CD4-positive, alpha-beta T cell treated with Interleukin-6 at 100 ng/mL for 8 hours (primary cell): Measurements from ENCODE around the gene SAV1.
"Not testable (repeated sequence)": the region's sequence is repeated elsewhere in the genome, so short reads cannot be mapped to it uniquely, and the experiment has no call there.

Experiments
- DNase-seq: peaks from one replicate; pipeline ENCODE4 v3.0.0-alpha.2; 2020; ENCODE audit warnings: mixed read lengths, low spot score

SAV1 gene

GRCh38 chr14:50665300-50665699 is 2.8 kb downstream of the SAV1 start:
- DNase-seq, result not testable (repeated sequence)

- DNase-seq, result not testable (repeated sequence)
Observed at GRCh38 chr14:50664579-50664978, 3.5 kb downstream of the SAV1 start.

- no peak for DNase-seq
Observed at GRCh38 chr14:50659327-50659974, 8.7 kb downstream of the SAV1 start.

GRCh38 chr14:50658203-50658602 is 9.9 kb downstream of the SAV1 start:
- DNase-seq, result no peak

- DNase-seq, result no peak
Observed at GRCh38 chr14:50657753-50658152, 10.4 kb downstream of the SAV1 start.

GRCh38 chr14:50656776-50657175 is 11.3 kb downstream of the SAV1 start:
- no peak for DNase-seq

GRCh38 chr14:50649691-50650090 is 18.4 kb downstream of the SAV1 start:
- no peak for DNase-seq

DNA sequence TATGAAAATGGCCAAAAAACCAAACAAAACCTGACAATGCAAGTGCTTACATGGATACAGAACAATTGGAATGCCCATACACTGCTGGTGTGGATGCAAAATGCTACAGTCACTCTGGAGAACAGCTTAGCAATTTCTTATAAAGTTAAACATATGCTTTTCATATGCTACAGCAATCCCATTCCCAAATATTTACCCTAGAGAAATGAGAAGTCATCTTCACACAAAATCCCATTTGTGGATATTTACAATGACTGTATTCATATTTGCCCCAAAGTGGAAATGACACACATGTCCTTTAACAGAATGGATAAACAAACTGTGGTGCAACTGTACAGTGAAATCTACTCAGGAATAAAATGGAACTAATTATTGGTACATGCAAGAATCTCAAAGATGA is 20.4 kb downstream of the SAV1 start:
- no peak for DNase-seq

DNA sequence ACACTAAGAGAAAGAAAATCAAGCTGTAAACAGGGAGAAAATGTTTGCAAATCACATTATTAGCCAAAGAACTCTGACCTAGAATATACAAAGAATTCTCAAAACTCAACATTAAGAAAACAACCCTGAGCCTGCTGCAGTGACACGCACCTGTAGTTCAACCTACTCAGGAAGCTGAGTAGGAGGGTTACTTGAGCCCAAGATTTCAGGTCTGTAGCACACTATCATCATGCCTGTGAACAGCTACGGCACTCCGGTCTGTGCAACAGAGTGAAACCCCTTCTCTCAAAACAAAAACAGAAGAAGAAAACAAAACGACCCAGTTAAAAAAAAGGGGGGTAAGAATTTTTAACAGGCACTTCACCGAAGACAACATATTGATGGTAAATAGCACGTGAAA is 20.8 kb downstream of the SAV1 start:
- DNase-seq, result no peak

- DNase-seq, result no peak
Observed at GRCh38 chr14:50635141-50635540, 33.0 kb downstream of the SAV1 start.

DNA sequence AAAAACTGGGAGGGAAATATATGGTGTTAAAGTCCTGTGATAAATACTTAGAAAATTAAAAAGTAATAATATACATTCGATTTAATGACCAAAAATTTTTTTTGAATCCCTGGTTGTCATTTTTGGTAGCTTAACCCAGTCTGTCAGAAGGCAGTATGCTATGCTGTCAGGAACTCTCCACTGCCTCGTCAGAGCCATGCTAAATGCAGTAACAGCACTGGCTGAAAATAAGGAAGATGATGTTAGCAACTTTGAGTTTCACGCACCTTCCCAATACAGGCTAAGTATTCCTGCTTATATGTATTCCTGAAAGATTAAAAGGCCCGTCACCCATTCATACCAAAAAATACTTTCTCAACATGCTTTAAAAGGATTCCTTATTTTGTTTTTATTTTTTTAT is 34.2 kb downstream of the SAV1 start:
- no peak for DNase-seq

DNA sequence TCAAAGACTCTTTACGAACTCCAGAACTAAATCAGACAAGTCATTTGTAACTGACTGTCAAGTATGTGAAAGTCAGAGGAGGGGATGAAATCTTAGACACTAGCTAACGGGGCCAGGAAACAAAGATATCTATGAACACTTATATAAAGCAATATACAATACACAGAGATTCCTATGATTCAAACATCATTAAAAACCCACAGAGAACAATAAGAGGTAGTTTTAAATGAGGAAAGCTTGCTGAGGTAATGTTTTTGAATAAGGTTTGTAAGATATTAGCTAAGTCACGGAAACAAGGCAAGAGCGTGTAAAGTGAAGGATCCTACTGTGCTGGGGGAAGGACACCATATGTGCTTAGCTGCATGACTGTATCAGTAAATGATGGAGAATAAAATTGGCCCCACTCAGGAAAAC is 36.7 kb downstream of the SAV1 start:
- no peak for DNase-seq

GRCh38 chr14:50624947-50625346 is 43.2 kb downstream of the SAV1 start:
- DNase-seq, result not testable (repeated sequence)

GRCh38 chr14:50624447-50624846 is 43.7 kb downstream of the SAV1 start:
- no peak for DNase-seq

GRCh38 chr14:50622978-50623377 is 45.1 kb downstream of the SAV1 start:
- no peak for DNase-seq

DNA sequence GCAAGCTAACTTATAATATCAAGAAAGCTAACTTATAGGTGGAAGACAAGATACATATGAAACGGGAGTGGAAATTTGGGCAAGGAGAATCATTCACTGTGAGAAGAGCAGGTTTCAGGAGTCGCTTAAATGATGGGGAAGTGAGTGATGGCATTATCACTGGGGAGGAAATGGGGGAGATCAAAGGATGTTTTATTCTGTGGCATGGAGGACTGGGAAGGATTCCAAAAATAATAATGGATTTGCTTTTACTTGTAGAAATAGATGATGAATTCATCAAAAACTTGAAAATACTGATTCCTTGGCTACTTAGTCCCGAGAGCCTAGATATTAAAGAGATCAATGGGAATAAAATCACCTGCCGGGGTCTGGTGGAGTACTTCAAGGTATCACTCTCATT is 47.8 kb downstream of the SAV1 start:
- no peak for DNase-seq

GRCh38 chr14:50619569-50620141 is 48.5 kb downstream of the SAV1 start:
- DNase-seq, result no peak

- no peak for DNase-seq
Observed at GRCh38 chr14:50616275-50616674, 51.8 kb downstream of the SAV1 start.

- DNase-seq, result no peak
Observed at GRCh38 chr14:50615552-50615951, 52.6 kb downstream of the SAV1 start.

DNA sequence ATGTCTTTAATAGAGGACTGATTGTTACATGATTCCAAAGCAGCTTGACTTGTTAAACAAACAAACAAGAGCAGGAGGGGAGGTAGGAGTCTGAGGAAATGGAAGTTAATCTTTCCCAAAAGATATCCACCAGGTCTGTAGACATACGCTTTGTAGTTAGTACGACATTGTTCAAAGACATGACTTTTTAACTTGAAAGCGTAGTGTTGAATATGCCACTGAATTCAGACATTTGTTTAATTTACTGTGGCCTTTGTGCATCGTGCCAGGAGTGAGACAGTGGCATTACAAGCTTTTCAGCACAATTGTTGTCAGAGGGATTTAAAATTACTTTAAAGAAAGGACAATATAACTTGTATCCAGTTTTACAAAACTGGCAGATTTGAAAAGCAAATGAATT is 53.0 kb downstream of the SAV1 start:
- no peak for DNase-seq

DNA sequence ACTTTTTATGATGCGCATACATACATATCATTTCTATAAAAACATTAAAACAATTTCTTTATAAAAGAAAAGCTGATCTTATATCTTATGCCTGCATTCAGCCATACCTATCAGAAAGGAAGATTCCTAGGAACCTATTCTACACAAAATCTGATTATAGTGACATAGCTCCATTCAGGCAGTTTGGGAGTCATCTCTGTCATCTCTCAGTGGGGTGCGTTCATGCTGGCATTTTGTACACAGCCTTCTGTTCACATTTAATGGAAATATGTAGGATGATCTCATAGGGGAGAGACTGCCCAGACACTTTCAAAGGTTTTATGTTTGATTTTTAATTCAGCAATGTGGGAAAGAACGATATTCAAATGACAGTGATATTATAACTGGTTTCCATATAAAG is 55.3 kb downstream of the SAV1 start:
- no peak for DNase-seq

DNA sequence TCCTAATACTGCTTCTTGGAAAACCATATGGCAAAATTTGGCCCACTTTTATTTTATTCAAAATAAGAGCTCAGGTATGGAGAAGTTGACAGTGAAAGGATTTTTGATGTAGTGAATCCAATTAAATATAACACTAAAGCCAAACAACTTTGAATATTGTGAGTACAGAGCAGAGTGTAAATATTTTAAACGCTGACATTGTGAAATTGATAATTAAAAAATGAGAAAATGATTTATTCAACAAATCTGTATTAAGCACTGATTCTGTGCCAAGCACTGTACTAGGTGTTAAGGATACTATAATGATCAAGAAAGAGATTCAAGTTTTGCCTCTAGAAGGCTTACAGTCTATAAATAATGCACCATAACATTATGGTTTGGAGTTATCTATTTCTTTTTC is 57.6 kb downstream of the SAV1 start:
- DNase-seq, result no peak

GRCh38 chr14:50608302-50608851 is 59.7 kb downstream of the SAV1 start:
- no peak for DNase-seq

- no peak for DNase-seq
Observed at GRCh38 chr14:50607761-50608160, 60.3 kb downstream of the SAV1 start.
